ENCODE measurements around the gene TRPM7.
A peak's percentile ranks its signal among the peaks of the same experiment; 100 is the strongest.

TRPM7 gene, protein sequence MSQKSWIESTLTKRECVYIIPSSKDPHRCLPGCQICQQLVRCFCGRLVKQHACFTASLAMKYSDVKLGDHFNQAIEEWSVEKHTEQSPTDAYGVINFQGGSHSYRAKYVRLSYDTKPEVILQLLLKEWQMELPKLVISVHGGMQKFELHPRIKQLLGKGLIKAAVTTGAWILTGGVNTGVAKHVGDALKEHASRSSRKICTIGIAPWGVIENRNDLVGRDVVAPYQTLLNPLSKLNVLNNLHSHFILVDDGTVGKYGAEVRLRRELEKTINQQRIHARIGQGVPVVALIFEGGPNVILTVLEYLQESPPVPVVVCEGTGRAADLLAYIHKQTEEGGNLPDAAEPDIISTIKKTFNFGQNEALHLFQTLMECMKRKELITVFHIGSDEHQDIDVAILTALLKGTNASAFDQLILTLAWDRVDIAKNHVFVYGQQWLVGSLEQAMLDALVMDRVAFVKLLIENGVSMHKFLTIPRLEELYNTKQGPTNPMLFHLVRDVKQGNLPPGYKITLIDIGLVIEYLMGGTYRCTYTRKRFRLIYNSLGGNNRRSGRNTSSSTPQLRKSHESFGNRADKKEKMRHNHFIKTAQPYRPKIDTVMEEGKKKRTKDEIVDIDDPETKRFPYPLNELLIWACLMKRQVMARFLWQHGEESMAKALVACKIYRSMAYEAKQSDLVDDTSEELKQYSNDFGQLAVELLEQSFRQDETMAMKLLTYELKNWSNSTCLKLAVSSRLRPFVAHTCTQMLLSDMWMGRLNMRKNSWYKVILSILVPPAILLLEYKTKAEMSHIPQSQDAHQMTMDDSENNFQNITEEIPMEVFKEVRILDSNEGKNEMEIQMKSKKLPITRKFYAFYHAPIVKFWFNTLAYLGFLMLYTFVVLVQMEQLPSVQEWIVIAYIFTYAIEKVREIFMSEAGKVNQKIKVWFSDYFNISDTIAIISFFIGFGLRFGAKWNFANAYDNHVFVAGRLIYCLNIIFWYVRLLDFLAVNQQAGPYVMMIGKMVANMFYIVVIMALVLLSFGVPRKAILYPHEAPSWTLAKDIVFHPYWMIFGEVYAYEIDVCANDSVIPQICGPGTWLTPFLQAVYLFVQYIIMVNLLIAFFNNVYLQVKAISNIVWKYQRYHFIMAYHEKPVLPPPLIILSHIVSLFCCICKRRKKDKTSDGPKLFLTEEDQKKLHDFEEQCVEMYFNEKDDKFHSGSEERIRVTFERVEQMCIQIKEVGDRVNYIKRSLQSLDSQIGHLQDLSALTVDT (N-terminal part only)

DNA sequence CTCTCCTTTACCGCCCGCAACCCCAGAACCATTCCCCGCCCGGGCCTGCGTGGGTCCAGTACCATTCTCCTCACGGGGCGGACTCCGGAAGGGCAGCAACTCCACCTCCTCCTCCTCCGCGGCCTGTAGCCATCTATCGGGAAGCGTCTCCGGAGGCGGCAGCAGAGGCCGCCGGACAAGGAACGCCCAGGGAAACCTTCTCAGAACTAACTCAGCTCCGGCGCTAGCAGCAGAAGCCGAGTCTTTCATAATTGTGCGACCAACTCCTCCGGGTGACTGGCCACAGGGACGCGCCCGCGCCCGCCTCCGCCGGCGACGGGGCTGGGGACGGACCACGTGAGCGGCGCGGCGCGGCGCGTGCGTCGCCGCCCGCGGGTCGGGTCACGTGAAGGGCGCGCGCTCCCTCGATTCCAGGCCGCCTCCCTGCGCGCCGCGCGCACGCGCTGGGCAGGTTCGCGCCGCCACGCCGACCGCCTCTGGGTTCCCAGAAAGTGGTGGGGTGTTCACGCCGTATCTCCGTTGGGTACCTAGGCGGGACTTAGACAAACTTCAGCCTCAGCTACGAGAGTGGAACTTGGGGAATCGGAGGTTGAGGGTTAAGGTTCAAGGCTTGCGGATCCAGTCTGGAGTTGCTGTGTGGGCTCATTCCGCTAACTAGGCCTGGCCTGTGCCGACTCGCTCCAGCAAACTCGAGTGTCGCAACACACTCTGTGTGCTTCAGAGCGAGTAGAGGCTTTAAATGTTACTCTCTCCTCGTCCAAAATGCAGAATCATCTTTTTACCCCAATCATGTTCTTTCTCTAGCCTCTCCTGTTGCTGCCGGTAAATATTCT lies at the start of gene TRPM7:
Gene TRPM7 (minus strand): TSS at position 329 of the 833 bp plus-strand sequence. CDS start 264 bp downstream, at position 65.
- no peaks in the 10 kb centered on the region for H3K27me3 ChIP-seq (ENCODE audit: low read depth, low read length)
- peak within 1 kb of the TSS; percentile 85 to 94 for H3K4me3 ChIP-seq (ENCODE audit: low read depth in 1 of 2, low read length in 2 of 2)
- peaks cover 0 to 7% of the 10 kb centered on the region in 2 donors for H3K36me3 ChIP-seq (ENCODE audit: control insufficient read depth in 1 of 2, insufficient read depth in 2 of 2, low read length in 2 of 2)
- no peaks in the 10 kb centered on the region for H3K9me3 ChIP-seq (ENCODE audit: control insufficient read depth in 1 of 2, low read length in 2 of 2)
- peak within 1 kb of the TSS; percentile 92 for H3K27ac ChIP-seq (ENCODE audit: low read length)
- peaks cover 0 to 25% of the 10 kb centered on the region in 2 donors for H3K4me1 ChIP-seq (ENCODE audit: control insufficient read depth in 1 of 2, insufficient read depth in 2 of 2, low read length in 2 of 2)

DNA sequence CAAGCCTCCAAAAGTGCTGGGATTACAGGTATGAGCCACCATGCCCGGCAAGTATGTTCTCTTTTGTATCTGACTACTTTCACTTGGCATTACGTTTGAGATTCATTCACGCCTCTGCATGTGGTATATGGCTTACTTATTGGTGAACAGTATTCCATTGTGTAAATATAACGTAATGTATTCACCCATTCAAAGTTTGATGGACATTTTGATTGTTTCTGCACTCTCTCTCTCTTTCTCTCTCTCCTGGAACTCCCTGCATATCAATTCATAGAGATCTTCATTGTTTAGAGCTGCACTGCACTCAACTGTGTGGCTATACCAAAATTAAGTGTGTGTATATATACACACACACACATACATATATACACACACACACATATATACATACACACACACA lies 48.6 kb upstream of the TRPM7 start:
- H3K27ac ChIP-seq (ENCODE audit: low read length): no peak overlapping the region
- no peak overlapping the region for H3K4me3 ChIP-seq (ENCODE audit: low read depth in 1 of 2, low read length in 2 of 2)
- H3K27me3 ChIP-seq (ENCODE audit: low read depth, low read length): no peaks in the 10 kb centered on the region
- H3K36me3 ChIP-seq (ENCODE audit: control insufficient read depth in 1 of 2, insufficient read depth in 2 of 2, low read length in 2 of 2): peaks cover 19 to 45% of the 10 kb centered on the region in 2 donors
- H3K4me1 ChIP-seq (ENCODE audit: control insufficient read depth in 1 of 2, insufficient read depth in 2 of 2, low read length in 2 of 2): no peaks in the 10 kb centered on the region
- H3K9me3 ChIP-seq (ENCODE audit: control insufficient read depth in 1 of 2, low read length in 2 of 2): no peaks in the 10 kb centered on the region

DNA sequence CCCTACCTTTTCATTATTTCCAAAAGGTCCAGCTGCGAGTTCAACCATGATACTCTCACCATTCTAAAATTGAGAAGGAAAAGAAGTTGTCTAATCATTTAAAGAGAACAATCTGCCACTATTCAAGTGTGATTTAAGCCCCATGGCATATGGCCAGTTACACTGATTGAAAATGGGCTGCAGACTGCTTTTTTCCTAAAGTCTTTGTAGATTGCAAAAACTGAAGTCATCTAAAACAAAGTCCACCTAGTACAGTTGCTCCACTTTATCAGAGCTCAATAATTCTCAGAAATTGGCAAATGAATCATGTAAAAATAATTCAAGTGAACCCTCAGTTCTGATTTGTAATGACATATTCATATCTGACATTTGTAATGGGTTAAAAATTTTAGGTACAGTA lies 39.7 kb upstream of the TRPM7 start:
- Histone ChIP-seq H3K4me3 (ENCODE audit: low read depth in 1 of 2, low read length in 2 of 2) (no peak overlapping the region), H3K4me1 (ENCODE audit: control insufficient read depth in 1 of 2, insufficient read depth in 2 of 2, low read length in 2 of 2) (no peaks in the 10 kb centered on the region), H3K36me3 (ENCODE audit: control insufficient read depth in 1 of 2, insufficient read depth in 2 of 2, low read length in 2 of 2) (peaks cover 25 to 45% of the 10 kb centered on the region in 2 donors), H3K9me3 (ENCODE audit: control insufficient read depth in 1 of 2, low read length in 2 of 2) (no peaks in the 10 kb centered on the region), H3K27me3 (ENCODE audit: low read depth, low read length) (no peaks in the 10 kb centered on the region), H3K27ac (ENCODE audit: low read length) (no peak overlapping the region)

DNA sequence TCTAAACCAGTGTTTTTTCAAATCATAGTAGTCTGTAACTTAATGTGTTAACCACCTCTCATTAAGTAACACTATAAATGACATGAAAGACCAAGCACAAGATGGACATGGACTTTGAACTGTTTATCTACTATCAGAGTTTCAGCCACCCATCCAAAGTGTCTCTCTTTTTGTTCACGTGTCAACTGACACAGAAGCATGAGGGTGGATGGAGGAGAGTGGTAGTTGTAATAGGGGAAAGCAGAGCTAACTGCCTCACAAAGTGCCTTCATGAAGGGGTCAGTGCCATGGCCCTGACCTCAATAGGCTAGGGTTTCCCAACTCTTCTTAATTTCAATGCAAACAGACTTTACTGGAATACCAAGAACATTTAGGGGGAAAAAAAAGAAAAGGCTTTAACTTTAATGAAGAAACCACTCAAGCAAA lies 32.1 kb upstream of the TRPM7 start:
- Histone ChIP-seq H3K36me3 (ENCODE audit: control insufficient read depth in 1 of 2, insufficient read depth in 2 of 2, low read length in 2 of 2) (peaks cover 31 to 46% of the 10 kb centered on the region in 2 donors), H3K27me3 (ENCODE audit: low read depth, low read length) (no peaks in the 10 kb centered on the region), H3K4me3 (ENCODE audit: low read depth in 1 of 2, low read length in 2 of 2) (no peak overlapping the region), H3K9me3 (ENCODE audit: control insufficient read depth in 1 of 2, low read length in 2 of 2) (no peaks in the 10 kb centered on the region), H3K4me1 (ENCODE audit: control insufficient read depth in 1 of 2, insufficient read depth in 2 of 2, low read length in 2 of 2) (no peaks in the 10 kb centered on the region), H3K27ac (ENCODE audit: low read length) (no peak overlapping the region)

DNA sequence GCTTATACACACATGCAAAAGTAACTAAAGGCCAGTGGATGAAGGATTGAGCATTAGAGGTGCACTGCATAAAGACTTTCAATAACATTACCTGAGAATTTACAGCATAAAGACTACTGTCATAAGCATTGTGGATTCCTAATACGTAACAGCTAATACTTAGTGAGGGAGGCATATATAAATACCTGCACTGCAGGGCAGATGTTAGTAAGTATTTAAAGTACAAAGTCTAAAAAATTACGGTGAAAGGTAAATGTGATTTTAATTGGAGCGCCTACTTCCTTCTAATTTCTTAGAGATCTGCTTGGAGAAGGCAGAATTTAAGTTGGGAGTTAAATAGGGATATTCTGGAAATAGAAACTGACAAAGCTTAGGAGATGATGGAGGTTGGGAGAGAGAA lies 25.4 kb upstream of the TRPM7 start:
- H3K27me3 ChIP-seq (ENCODE audit: low read depth, low read length): no peaks in the 10 kb centered on the region
- H3K9me3 ChIP-seq (ENCODE audit: control insufficient read depth in 1 of 2, low read length in 2 of 2): no peaks in the 10 kb centered on the region
- peaks cover 10 to 14% of the 10 kb centered on the region in 2 donors for H3K36me3 ChIP-seq (ENCODE audit: control insufficient read depth in 1 of 2, insufficient read depth in 2 of 2, low read length in 2 of 2)

DNA sequence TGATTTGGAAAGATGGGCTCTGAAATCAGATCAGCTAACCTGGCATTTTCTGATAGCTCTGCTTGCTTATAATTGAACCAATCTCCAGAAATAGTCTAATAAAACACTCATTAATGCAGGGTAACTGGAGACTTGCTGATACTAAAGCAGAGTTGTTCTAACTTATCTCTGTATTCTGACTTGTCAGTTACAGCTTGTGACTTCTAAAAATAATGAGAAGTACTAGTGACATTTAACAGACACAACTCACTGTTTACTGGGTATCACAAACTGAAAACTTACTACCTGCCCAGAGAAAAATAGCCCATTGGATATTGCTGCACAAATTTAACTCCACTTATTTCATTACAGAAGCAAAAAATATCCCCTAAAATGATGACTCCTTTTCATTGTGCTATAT lies 24.0 kb upstream of the TRPM7 start:
- no peaks in the 10 kb centered on the region for H3K9me3 ChIP-seq (ENCODE audit: control insufficient read depth in 1 of 2, low read length in 2 of 2)
- no peaks in the 10 kb centered on the region for H3K4me1 ChIP-seq (ENCODE audit: control insufficient read depth in 1 of 2, insufficient read depth in 2 of 2, low read length in 2 of 2)
- H3K4me3 ChIP-seq (ENCODE audit: low read depth in 1 of 2, low read length in 2 of 2): no peak overlapping the region
- H3K27ac ChIP-seq (ENCODE audit: low read length): no peak overlapping the region
- no peaks in the 10 kb centered on the region for H3K27me3 ChIP-seq (ENCODE audit: low read depth, low read length)
- H3K36me3 ChIP-seq (ENCODE audit: control insufficient read depth in 1 of 2, insufficient read depth in 2 of 2, low read length in 2 of 2): peaks cover 7 to 9% of the 10 kb centered on the region in 2 donors

More for the DNA sequence above, 25.4 kb upstream of the TRPM7 start:
- peak overlapping the region; percentile 24 for H3K27ac ChIP-seq (ENCODE audit: low read length)
- no peaks in the 10 kb centered on the region for H3K4me1 ChIP-seq (ENCODE audit: control insufficient read depth in 1 of 2, insufficient read depth in 2 of 2, low read length in 2 of 2)
- H3K4me3 ChIP-seq (ENCODE audit: low read depth in 1 of 2, low read length in 2 of 2): no peak overlapping the region

DNA sequence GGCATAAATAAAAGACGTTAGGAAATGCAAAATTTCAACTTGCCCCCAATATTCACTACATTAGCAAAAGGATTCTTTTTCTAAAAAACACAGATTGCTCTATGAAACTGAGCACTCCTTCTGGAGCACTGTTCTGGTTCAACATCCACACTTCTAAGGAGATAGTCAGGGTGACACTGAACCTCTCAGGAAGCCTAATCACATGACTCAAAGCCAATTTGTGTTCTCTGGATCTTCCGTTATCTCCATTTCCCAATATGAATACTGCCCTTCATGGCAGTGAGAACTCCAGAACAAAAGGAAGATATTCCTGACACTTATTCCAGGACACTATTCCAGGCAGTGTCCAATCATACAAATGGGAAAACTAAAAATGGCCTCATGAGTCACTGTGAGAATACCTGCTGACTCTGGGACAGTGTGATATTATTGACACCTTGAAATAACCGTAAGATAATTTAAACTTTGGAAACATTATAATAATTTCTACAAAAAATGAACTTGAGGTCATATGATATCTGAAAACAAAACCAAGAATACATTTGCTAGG lies 21.4 kb upstream of the TRPM7 start:
- H3K36me3 ChIP-seq (ENCODE audit: control insufficient read depth in 1 of 2, insufficient read depth in 2 of 2, low read length in 2 of 2): peaks cover 7 to 12% of the 10 kb centered on the region in 2 donors
- no peaks in the 10 kb centered on the region for H3K27me3 ChIP-seq (ENCODE audit: low read depth, low read length)
- no peaks in the 10 kb centered on the region for H3K9me3 ChIP-seq (ENCODE audit: control insufficient read depth in 1 of 2, low read length in 2 of 2)
- H3K27ac ChIP-seq (ENCODE audit: low read length): no peak overlapping the region
- H3K4me3 ChIP-seq (ENCODE audit: low read depth in 1 of 2, low read length in 2 of 2): no peak overlapping the region
- H3K4me1 ChIP-seq (ENCODE audit: control insufficient read depth in 1 of 2, insufficient read depth in 2 of 2, low read length in 2 of 2): no peaks in the 10 kb centered on the region

DNA sequence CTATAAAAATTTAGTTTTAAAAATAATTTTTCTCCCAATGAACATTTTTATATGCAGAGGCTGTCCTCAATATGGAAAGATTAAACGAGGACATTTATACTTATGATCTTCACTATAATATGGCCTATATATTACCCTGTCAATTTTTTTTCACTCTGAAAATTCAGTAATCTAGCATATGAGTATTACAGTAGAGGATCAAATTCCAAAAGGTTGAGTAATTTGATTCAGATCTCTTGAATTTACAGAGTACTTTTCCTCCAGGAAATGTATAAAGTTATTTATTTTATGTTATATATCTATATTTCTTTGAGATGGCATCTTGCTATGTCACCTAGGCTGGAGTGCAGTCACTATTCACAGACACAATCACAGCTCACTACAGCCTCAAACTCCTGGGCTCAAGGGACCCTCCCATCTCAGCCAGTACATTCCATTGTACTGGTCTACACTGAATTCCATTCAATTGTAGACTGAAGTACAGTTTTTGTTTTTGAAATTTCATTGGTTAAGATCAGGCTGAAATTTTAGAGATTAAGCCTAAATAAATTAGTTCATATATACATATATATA lies 16.3 kb upstream of the TRPM7 start:
- Histone ChIP-seq H3K4me1 (ENCODE audit: control insufficient read depth in 1 of 2, insufficient read depth in 2 of 2, low read length in 2 of 2) (no peaks in the 10 kb centered on the region), H3K9me3 (ENCODE audit: control insufficient read depth in 1 of 2, low read length in 2 of 2) (no peaks in the 10 kb centered on the region), H3K36me3 (ENCODE audit: control insufficient read depth in 1 of 2, insufficient read depth in 2 of 2, low read length in 2 of 2) (peaks cover 5% of the 10 kb centered on the region in 2 donors), H3K27ac (ENCODE audit: low read length) (no peak overlapping the region), H3K4me3 (ENCODE audit: low read depth in 1 of 2, low read length in 2 of 2) (no peak overlapping the region), H3K27me3 (ENCODE audit: low read depth, low read length) (no peaks in the 10 kb centered on the region)

DNA sequence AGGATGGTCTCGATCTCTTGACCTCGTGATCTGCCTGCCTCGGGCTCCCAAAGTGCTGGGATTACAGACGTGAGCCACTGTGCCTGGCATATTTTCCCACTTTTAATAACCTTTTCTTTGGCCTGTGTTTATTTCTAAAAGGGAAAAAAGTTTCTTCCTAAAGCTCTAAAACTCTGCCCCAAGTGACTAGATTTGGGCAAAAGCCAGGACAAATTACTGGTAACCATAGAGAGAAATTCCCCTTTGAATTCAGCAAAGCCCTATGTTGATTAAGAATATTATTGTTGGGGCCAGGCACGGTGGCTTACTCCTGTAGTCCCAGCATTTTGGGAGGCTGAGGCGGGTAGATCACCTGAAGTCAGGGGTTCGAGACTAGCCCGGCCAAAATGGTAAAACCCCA lies 11.5 kb upstream of the TRPM7 start:
- H3K27me3 ChIP-seq (ENCODE audit: low read depth, low read length): no peaks in the 10 kb centered on the region
- no peaks in the 10 kb centered on the region for H3K4me1 ChIP-seq (ENCODE audit: control insufficient read depth in 1 of 2, insufficient read depth in 2 of 2, low read length in 2 of 2)
- H3K4me3 ChIP-seq (ENCODE audit: low read depth in 1 of 2, low read length in 2 of 2): no peak overlapping the region
- H3K27ac ChIP-seq (ENCODE audit: low read length): no peak overlapping the region
- no peaks in the 10 kb centered on the region for H3K9me3 ChIP-seq (ENCODE audit: control insufficient read depth in 1 of 2, low read length in 2 of 2)
- H3K36me3 ChIP-seq (ENCODE audit: control insufficient read depth in 1 of 2, insufficient read depth in 2 of 2, low read length in 2 of 2): no peaks in the 10 kb centered on the region
